Measurements from ENCODE around the gene LMCD1. TPM values are rescaled to one million over a fixed set of nuclear protein-coding genes. Genes with fewer than 3 reads are reported as not detected.

LMCD1 gene
- total RNA-seq, 2 donors from 2014 or later: 2.2 to 2.9 TPM

DNA sequence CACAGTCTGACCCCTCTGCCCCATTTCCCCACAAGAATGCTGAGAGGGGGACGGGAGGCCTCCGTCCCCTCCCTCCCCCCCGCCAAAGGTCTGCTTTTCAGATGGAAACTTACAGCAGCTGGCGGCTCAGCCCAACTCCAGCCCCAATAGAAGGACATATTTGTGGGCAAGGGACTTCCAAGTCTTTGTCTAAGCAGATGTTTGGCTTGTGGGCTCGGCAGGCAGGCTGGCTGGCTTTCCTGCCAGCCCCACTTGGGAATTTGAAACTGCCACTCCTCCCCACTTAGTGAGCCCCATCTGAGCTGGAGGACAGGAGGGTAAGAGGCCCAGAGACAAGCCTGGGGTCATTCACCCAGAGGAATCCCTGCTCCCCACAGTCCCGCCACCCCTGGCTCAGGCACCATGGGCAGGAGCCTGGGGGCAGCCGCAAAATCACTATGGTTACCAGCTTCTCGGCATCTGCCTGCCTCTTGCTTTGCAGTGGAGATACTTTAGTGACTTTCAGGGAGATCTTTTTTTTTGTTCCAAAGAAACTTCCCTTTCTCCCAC lies 53.6 kb downstream of the LMCD1 start:
- Mint-ChIP-seq H3K4me1 (ENCODE audit: low read depth) (no peaks in the 10 kb centered on the region), H3K4me3 (no peak overlapping the region), H3K9me3 (no peaks in the 10 kb centered on the region), H3K27ac (no peak overlapping the region), H3K27me3 (ENCODE audit: low read depth) (no peaks in the 10 kb centered on the region), H3K36me3 (ENCODE audit: insufficient read depth in 2 of 2) (no peaks in the 10 kb centered on the region)
- no peak for ATAC-seq (replicated peaks in 1 of 2)
- DNase-seq: no peak

DNA sequence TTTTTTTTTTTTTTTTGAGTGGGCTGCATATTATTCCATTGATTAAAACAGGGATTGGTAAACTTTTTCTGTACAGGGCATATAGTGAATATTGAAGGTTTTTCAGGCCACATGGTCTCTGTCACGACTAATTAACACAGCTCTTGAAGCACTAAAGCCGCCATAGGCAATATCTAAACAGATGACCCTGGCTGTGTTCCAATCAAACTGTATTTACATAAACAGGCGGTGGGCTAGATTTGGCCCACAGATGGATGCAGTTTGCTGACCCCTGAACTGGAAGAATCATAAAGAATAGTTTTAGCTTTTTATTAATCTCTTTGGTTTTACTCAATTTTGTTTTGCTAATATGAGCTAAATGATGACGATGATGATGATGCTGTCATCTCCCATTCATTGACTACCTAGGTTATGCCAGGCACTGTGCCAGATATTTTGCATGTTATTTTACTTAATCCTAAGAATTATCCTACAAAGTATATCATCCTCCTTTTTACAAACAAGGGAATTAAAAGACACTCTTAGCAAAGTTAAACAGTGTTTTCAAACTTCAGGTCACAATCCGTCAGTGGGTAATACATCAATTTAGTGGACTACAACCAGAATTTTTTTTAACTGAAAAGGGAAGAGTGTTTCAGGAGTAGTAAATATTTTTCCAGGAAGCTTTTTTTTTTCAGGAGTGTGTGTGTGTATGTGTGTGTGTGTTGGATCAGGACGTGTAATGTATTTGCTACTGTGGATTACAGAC lies 54.3 kb downstream of the LMCD1 start:
- ATAC-seq (replicated peaks in 1 of 2) (no peak), DNase-seq (no peak)
- Mint-ChIP-seq H3K4me1 (ENCODE audit: low read depth) (no peaks in the 10 kb centered on the region), H3K27ac (no peak overlapping the region), H3K9me3 (no peaks in the 10 kb centered on the region), H3K36me3 (ENCODE audit: insufficient read depth in 2 of 2) (no peaks in the 10 kb centered on the region), H3K27me3 (ENCODE audit: low read depth) (no peaks in the 10 kb centered on the region), H3K4me3 (no peak overlapping the region)

DNA sequence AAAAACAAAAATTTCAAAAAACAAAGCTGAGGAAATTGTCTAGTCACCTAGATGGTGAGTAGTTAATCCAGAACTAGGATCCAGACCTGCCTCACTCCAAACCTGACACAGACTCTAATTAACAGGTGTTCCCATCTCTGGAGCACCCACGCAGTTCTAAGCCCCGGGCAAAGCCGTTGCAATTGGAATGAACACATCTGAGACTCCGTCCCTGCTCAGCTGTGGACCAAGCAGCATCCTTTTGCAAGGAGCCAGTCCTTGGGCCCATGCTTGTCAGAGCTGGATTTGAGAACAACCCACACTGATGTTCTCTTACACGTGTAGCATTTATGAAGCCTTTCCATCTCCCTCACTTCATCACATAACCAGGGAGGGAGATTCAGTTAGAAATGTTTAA lies 54.8 kb downstream of the LMCD1 start:
- no peaks in the 10 kb centered on the region for H3K36me3 Mint-ChIP-seq (ENCODE audit: insufficient read depth in 2 of 2)
- H3K27ac Mint-ChIP-seq: no peak overlapping the region
- ATAC-seq (replicated peaks in 1 of 2) (no peak), DNase-seq (no peak)
- H3K9me3 Mint-ChIP-seq: no peaks in the 10 kb centered on the region
- H3K4me3 Mint-ChIP-seq: no peak overlapping the region
- no peaks in the 10 kb centered on the region for H3K27me3 Mint-ChIP-seq (ENCODE audit: low read depth)
- H3K4me1 Mint-ChIP-seq (ENCODE audit: low read depth): no peaks in the 10 kb centered on the region

DNA sequence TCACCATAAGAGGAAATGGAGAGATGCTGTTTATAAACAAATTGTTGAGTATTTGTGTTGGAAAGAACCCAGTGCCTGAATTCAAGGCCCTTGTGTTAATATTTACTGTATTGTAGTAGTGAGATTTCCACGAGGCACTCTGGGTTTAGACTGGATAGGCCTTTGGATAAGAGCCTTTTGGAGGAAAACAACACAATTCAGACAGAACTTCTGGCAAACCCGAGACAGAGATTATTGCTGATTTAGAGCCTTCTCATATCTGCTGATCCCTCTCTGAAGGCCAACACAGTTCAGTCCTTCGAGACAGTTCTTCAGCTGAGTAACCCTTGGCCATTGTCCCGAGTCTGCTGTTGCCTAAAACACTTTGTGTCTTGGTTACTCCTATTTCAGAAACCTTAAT lies 55.7 kb downstream of the LMCD1 start:
- ATAC-seq (replicated peaks in 1 of 2) (no peak), DNase-seq (no peak)
- no peaks in the 10 kb centered on the region for H3K9me3 Mint-ChIP-seq
- no peak overlapping the region for H3K27ac Mint-ChIP-seq
- H3K4me1 Mint-ChIP-seq (ENCODE audit: low read depth): no peaks in the 10 kb centered on the region
- no peak overlapping the region for H3K4me3 Mint-ChIP-seq
- H3K36me3 Mint-ChIP-seq (ENCODE audit: insufficient read depth in 2 of 2): no peaks in the 10 kb centered on the region
- no peaks in the 10 kb centered on the region for H3K27me3 Mint-ChIP-seq (ENCODE audit: low read depth)

DNA sequence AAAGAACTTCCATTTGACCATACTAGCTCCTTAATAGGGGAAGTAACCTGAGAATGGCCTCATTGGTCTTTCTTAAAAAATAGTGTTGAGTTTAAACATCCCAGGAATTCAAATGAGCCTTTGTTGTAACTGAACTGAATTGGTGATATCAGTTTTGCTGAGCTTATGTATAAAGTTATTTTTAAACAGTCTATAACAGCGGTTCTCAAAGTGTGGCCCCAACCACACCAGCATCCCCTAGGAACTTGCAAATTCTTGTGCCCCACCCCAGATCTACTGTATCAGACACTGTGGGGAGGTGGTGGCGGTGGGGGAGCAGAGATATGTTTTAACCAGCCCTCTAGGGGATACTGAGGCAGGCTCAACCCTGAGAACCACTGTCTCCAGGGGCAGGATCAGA lies 57.0 kb downstream of the LMCD1 start:
- Mint-ChIP-seq H3K36me3 (ENCODE audit: insufficient read depth in 2 of 2) (no peaks in the 10 kb centered on the region), H3K27ac (no peak overlapping the region), H3K9me3 (no peaks in the 10 kb centered on the region), H3K27me3 (ENCODE audit: low read depth) (no peaks in the 10 kb centered on the region), H3K4me1 (ENCODE audit: low read depth) (no peaks in the 10 kb centered on the region), H3K4me3 (no peak overlapping the region)
- ATAC-seq (replicated peaks in 1 of 2): no peak
- DNase-seq: no peak

DNA sequence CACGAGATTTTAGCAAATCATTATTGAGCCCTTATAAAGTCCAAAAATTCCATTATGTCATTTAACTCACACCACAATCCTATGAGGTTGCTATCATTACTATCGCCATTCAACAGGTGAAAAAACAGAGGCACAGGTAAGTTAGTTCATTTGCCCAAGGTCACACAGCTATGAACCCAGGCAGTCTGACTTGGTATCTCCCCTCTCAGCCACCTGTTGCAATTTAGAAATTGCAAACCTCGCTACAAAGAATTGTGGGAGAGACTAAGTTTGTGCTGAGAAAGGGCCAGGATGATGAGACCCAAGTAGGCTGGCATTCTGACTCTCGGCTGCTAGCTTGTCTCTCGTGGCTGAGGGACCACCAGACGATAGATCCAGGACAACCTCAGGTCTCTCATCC lies 57.7 kb downstream of the LMCD1 start:
- no peak overlapping the region for H3K4me3 Mint-ChIP-seq
- H3K27ac Mint-ChIP-seq: no peak overlapping the region
- no peaks in the 10 kb centered on the region for H3K9me3 Mint-ChIP-seq
- H3K36me3 Mint-ChIP-seq (ENCODE audit: insufficient read depth in 2 of 2): no peaks in the 10 kb centered on the region
- no peaks in the 10 kb centered on the region for H3K27me3 Mint-ChIP-seq (ENCODE audit: low read depth)
- H3K4me1 Mint-ChIP-seq (ENCODE audit: low read depth): no peaks in the 10 kb centered on the region
- DNase-seq (no peak), ATAC-seq (replicated peaks in 1 of 2) (no peak)

DNA sequence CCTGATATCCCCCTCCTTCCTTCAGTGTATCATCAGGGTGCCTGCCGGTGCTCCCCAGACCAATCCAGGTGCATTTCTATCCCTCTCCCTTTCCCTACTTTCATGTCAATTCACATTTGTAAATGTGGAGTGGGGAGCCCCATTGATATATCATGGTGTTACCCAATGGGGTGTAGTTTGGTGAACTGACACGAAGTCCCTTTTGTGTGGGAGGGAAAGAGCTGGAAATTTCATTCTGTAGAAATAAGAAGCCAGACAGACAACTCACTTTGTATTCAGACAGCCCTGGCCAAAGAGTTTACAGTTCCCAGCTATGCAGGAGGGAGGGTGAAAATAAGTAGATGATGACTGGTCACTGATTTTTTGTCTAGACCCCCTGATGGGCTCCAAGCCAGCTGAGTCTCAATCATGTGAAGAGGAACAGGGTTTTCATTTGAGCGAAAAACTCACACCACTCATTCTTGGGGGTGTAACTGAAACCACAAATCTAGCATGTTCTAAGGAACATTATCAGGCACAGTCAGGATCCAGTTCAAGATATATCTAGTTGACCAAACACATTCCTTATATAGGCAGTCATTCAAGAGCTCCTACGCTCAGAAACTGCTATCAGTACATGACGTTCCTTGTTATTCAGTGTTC lies 58.9 kb downstream of the LMCD1 start:
- H3K9me3 Mint-ChIP-seq: no peaks in the 10 kb centered on the region

DNA sequence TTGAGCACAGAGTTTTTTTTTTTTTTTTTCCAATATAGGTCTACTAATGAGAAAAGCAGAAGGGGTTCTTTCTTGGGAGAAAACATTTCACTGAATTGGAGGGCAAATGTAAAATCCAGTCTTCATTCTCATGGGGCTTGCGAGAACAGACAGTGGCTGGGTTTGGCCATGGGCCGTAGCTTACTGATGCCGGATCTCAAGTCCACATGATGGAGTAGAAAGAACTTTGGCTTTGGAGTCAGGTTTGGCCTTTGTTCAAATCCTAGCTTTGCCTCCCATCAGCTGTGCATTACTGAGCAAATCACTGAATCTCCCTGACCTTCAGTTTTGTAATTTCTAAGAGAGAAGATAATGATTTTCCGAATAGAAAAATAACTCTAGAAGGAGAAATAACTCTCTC lies 59.7 kb downstream of the LMCD1 start:
- Mint-ChIP-seq H3K27me3 (ENCODE audit: low read depth) (no peaks in the 10 kb centered on the region), H3K9me3 (no peaks in the 10 kb centered on the region), H3K27ac (no peak overlapping the region), H3K36me3 (ENCODE audit: insufficient read depth in 2 of 2) (no peaks in the 10 kb centered on the region), H3K4me3 (no peak overlapping the region), H3K4me1 (ENCODE audit: low read depth) (no peaks in the 10 kb centered on the region)
- ATAC-seq (replicated peaks in 1 of 2): no peak
- DNase-seq: no peak

More for the DNA sequence above, 58.9 kb downstream of the LMCD1 start:
- Mint-ChIP-seq H3K36me3 (ENCODE audit: insufficient read depth in 2 of 2) (no peaks in the 10 kb centered on the region), H3K27me3 (ENCODE audit: low read depth) (no peaks in the 10 kb centered on the region), H3K27ac (no peak overlapping the region), H3K4me3 (no peak overlapping the region), H3K4me1 (ENCODE audit: low read depth) (no peaks in the 10 kb centered on the region)
- no peak for DNase-seq
- no peak for ATAC-seq (replicated peaks in 1 of 2)

DNA sequence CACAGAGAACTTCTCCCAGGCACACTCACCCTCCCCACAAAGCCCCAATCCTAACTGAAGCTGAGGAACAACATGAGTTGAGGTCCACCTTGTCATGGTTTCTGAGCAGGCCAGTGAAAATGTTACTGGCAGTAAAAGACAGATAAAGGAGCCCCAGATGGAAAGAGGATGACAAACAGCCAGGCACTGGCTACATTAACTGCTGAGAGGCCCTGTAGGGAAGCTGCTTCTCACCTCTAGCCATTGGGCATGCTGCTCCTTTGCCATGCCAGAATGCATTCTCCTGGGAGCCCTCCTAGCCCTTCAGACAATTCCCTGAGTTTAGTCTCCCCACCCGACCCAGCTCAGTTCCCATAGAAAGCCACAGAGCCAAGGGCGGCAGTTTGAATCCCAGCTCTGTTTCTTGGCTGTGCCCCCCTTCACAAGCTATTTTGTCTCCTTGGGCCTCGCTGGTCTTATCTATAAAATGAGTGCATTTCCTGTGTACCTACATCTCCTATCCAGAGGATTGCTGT lies 60.5 kb downstream of the LMCD1 start:
- no peak for DNase-seq
- Mint-ChIP-seq H3K9me3 (no peaks in the 10 kb centered on the region), H3K27me3 (ENCODE audit: low read depth) (no peaks in the 10 kb centered on the region), H3K4me1 (ENCODE audit: low read depth) (no peaks in the 10 kb centered on the region), H3K4me3 (no peak overlapping the region), H3K27ac (no peak overlapping the region), H3K36me3 (ENCODE audit: insufficient read depth in 2 of 2) (no peaks in the 10 kb centered on the region)
- ATAC-seq (replicated peaks in 1 of 2): no peak

DNA sequence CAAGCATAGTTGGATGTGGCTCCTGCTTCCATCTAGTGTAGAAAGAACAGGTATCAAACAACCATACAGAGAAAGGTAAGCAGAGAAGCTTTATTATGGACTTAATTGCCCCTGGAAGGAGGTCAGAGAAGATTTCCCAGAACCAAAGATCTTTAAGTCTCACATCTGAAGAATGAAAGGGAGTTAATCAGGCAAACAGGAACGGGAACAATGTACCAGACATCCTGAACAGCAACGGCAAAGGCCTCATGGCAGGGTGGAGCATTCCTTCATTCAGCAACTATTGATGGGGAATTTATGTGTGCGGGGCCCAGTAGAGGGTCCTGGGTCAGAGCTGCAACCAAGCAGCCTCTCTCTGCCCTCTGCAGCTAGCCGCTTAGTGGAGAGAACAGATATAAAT lies 61.5 kb downstream of the LMCD1 start:
- Mint-ChIP-seq H3K4me1 (ENCODE audit: low read depth) (no peaks in the 10 kb centered on the region), H3K4me3 (no peak overlapping the region), H3K27ac (no peak overlapping the region), H3K27me3 (ENCODE audit: low read depth) (no peaks in the 10 kb centered on the region), H3K9me3 (no peaks in the 10 kb centered on the region), H3K36me3 (ENCODE audit: insufficient read depth in 2 of 2) (no peaks in the 10 kb centered on the region)
- no peak for ATAC-seq (replicated peaks in 1 of 2)
- no peak for DNase-seq

DNA sequence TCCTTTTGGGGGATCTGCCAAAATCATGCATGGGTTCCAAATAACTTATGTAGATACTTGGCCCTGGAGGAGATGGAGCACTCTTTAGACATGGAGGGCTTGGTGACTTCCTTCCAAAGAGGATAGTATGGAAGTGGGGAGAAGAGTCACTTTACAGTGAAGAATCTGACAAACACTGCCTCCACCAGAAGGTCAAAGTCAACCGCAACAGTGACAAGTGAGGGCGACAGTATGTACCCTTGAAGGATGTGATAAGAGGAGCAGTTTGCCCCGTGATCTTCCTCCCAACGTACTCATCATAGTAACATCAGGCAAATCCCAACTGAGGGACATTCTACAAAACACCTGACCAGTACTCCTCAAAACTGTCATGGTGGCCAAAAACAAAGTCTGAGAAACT lies 62.0 kb downstream of the LMCD1 start:
- Mint-ChIP-seq H3K36me3 (ENCODE audit: insufficient read depth in 2 of 2) (no peaks in the 10 kb centered on the region), H3K9me3 (no peaks in the 10 kb centered on the region), H3K4me3 (no peak overlapping the region), H3K27me3 (ENCODE audit: low read depth) (no peaks in the 10 kb centered on the region), H3K4me1 (ENCODE audit: low read depth) (no peaks in the 10 kb centered on the region), H3K27ac (no peak overlapping the region)
- ATAC-seq (replicated peaks in 1 of 2) (no peak), DNase-seq (no peak)

DNA sequence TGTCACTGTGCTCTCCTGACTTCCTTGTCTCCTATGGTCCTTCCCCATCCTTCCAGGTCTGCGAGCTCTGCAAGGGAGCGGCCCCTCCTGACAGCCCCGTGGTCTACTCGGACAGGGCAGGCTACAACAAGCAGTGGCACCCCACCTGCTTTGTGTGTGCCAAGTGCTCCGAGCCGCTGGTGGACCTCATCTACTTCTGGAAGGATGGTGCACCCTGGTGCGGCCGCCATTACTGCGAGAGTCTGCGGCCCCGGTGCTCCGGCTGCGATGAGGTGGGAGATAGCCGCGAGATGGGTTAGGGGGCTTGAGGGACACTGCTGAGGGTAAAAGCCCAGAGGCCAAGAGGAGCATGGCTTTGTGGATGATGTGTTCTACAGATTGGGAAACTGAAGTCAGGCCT lies 63.8 kb downstream of the LMCD1 start:
- ATAC-seq (replicated peaks in 1 of 2) (no peak), DNase-seq (no peak)
- no peaks in the 10 kb centered on the region for H3K9me3 Mint-ChIP-seq
- no peak overlapping the region for H3K4me3 Mint-ChIP-seq
- peaks cover 2% of the 10 kb centered on the region for H3K4me1 Mint-ChIP-seq (ENCODE audit: low read depth)
- no peak overlapping the region for H3K27ac Mint-ChIP-seq
- H3K36me3 Mint-ChIP-seq (ENCODE audit: insufficient read depth in 2 of 2): no peaks in the 10 kb centered on the region
- no peaks in the 10 kb centered on the region for H3K27me3 Mint-ChIP-seq (ENCODE audit: low read depth)

DNA sequence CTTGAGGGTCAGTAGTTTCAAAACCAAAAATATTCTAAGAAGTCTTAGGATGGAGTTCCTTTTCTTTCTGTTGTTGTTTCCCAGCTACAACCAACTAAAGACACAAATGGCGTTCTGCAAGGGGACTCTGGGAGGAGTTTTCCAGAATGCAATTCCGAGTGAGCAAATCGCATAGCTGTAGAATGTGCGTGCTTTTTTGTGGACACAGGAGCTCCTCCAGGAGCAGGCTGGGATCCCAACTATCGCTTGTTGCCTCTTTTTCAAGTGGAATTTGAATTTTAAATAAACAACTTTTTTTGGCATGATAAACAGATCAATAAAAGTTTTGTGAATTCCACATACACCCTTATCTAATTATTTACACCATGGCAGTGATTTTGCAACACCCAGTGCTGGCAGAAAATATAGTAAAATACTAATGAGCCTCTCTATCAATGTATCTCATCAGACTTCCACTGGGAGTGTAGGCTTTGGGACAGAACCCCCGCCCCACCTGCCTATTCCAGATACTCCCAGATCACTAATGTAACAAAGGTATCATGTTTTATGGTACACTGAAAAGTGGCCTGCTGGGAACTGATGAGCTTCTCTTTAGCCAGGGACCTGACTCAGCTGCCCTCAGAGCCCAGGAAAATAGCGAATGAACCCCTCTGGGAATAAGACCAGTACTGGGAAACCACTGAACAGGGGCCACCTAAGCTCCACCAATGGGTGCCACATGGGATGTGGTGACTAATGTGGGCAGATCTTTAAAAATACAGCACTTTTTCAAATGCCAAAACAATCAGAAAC lies 66.4 kb downstream of the LMCD1 start:
- no peak for DNase-seq
- no peaks in the 10 kb centered on the region for H3K9me3 Mint-ChIP-seq

More for the DNA sequence above, 66.4 kb downstream of the LMCD1 start:
- H3K4me1 Mint-ChIP-seq (ENCODE audit: low read depth): peaks cover 13% of the 10 kb centered on the region
- ATAC-seq (replicated peaks in 1 of 2): no peak
- no peak overlapping the region for H3K4me3 Mint-ChIP-seq
- no peaks in the 10 kb centered on the region for H3K27me3 Mint-ChIP-seq (ENCODE audit: low read depth)
- H3K36me3 Mint-ChIP-seq (ENCODE audit: insufficient read depth in 2 of 2): no peaks in the 10 kb centered on the region
- no peak overlapping the region for H3K27ac Mint-ChIP-seq

All from activated T-cell treated with anti-CD3 and anti-CD28 coated beads, Interleukin-2, amount 50 U/mL, for 72 hours (primary cell).